Measurements from ENCODE around the gene APOC4.

- no peak for TF ChIP-seq CTCF (IDR thresholded peaks at IDR 0.05)
- no peak for TF ChIP-seq POLR2AphosphoS5 (IDR thresholded peaks at IDR 0.05)
- TF ChIP-seq POLR2A (IDR thresholded peaks at IDR 0.05) = no peak
Measured at GRCh38 chr19:44969437-44969836, 27.4 kb downstream of the APOC4 start.
